ENCODE measurements around the gene SOX8. TPM values are rescaled to one million over a fixed set of nuclear protein-coding genes. Genes with fewer than 3 reads are reported as not detected.

SOX8 gene
- total RNA-seq, 1 donor from 2014 or later, result 6.7 TPM

DNA sequence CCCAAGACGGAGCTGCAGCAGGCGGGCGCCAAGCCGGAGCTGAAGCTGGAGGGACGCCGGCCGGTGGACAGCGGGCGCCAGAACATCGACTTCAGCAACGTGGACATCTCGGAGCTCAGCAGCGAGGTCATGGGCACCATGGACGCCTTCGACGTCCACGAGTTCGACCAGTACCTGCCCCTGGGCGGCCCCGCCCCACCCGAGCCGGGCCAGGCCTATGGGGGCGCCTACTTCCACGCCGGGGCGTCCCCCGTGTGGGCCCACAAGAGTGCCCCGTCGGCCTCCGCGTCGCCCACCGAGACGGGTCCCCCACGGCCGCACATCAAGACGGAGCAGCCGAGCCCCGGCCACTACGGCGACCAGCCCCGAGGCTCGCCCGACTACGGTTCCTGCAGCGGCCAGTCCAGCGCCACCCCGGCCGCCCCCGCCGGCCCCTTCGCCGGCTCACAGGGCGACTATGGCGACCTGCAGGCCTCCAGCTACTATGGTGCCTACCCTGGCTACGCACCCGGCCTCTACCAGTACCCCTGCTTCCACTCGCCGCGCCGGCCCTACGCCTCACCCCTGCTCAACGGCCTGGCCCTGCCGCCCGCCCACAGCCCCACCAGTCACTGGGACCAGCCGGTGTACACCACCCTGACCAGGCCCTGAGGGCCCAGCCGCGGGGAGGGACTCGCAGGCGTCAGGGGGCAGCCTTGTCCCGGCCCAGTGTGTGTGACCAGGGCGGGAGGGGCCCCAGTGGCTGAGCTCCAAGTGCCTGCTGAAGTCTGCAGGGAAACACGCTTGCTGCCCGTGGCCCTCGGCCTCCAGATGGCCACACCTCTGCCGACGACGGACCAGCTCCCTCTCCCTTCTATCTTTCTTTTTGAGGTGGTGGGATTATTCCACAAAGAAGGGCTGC lies 3.4 kb downstream of the SOX8 start:
- Mint-ChIP-seq H3K27ac (no peak overlapping the region), H3K27me3 (peaks cover 12% of the 10 kb centered on the region), H3K4me3 (no peak overlapping the region), H3K36me3 (no peaks in the 10 kb centered on the region), H3K9me3 (no peaks in the 10 kb centered on the region), H3K4me1 (ENCODE audit: unreplicated experiment) (peaks cover 4% of the 10 kb centered on the region)
- DNase-seq (ENCODE audit: extremely low spot score, unreplicated experiment), result no peak
- TF ChIP-seq CTCF (conservative IDR thresholded peaks at IDR 0.05), result no peak

- H3K4me3 Mint-ChIP-seq, result no peak overlapping the region
- no peaks in the 10 kb centered on the region for H3K36me3 Mint-ChIP-seq
- H3K27ac Mint-ChIP-seq, result no peak overlapping the region
- H3K27me3 Mint-ChIP-seq, result peaks cover 12% of the 10 kb centered on the region
- TF ChIP-seq CTCF (conservative IDR thresholded peaks at IDR 0.05), result no peak
- DNase-seq (ENCODE audit: extremely low spot score, unreplicated experiment), result no peak
- peaks cover 4% of the 10 kb centered on the region for H3K4me1 Mint-ChIP-seq (ENCODE audit: unreplicated experiment)
- no peaks in the 10 kb centered on the region for H3K9me3 Mint-ChIP-seq
Measured at GRCh38 chr16:985646-986400, 4.3 kb downstream of the SOX8 start.

- Mint-ChIP-seq H3K27me3 (peaks cover 15% of the 10 kb centered on the region), H3K4me3 (no peak overlapping the region), H3K27ac (no peak overlapping the region), H3K36me3 (no peaks in the 10 kb centered on the region), H3K9me3 (no peaks in the 10 kb centered on the region), H3K4me1 (ENCODE audit: unreplicated experiment) (peaks cover 4% of the 10 kb centered on the region)
- DNase-seq (ENCODE audit: extremely low spot score, unreplicated experiment), result no peak
- TF ChIP-seq CTCF (conservative IDR thresholded peaks at IDR 0.05), result no peak
Measured at GRCh38 chr16:986411-986810, 4.8 kb downstream of the SOX8 start.

GRCh38 chr16:986925-987582 lies 5.5 kb downstream of the SOX8 start:
- H3K27ac Mint-ChIP-seq, result no peak overlapping the region
- H3K27me3 Mint-ChIP-seq, result peaks cover 15% of the 10 kb centered on the region
- H3K9me3 Mint-ChIP-seq, result no peaks in the 10 kb centered on the region
- H3K4me1 Mint-ChIP-seq (ENCODE audit: unreplicated experiment), result peaks cover 4% of the 10 kb centered on the region
- H3K36me3 Mint-ChIP-seq, result no peaks in the 10 kb centered on the region
- H3K4me3 Mint-ChIP-seq, result no peak overlapping the region
- no peak for TF ChIP-seq CTCF (conservative IDR thresholded peaks at IDR 0.05)
- no peak for DNase-seq (ENCODE audit: extremely low spot score, unreplicated experiment)

- H3K4me1 Mint-ChIP-seq (ENCODE audit: unreplicated experiment), result peaks cover 4% of the 10 kb centered on the region
Measured at GRCh38 chr16:987906-988305, 6.3 kb downstream of the SOX8 start.

More at GRCh38 chr16:987906-988305, 6.3 kb downstream of the SOX8 start:
- Mint-ChIP-seq H3K27me3 (peaks cover 12% of the 10 kb centered on the region), H3K36me3 (no peaks in the 10 kb centered on the region), H3K9me3 (no peaks in the 10 kb centered on the region), H3K27ac (no peak overlapping the region), H3K4me3 (no peak overlapping the region)
- no peak for DNase-seq (ENCODE audit: extremely low spot score, unreplicated experiment)
- TF ChIP-seq CTCF (conservative IDR thresholded peaks at IDR 0.05), result no peak
